Vein endothelial cell (primary cell): ENCODE data around the gene PPOX. TPM values are rescaled to one million over a fixed set of nuclear protein-coding genes. Genes with fewer than 3 reads are reported as not detected.

Experiments
- small RNA-seq: library from RNA; depleted of rRNA; stranded (forward); fragments of <200 nt; gene quantifications from one replicate; pipeline ENCODE3, GENCODE V24; 2012
- total RNA-seq: library from RNA; depleted of rRNA; stranded (reverse); fragments of >200 nt; gene quantifications from 2 replicates; pipeline ENCODE4 v1.2.3, GENCODE V29; 2012

The PPOX gene
- total RNA-seq: 15.6 and 15.7 TPM in 2 replicates

GRCh38 chr1:161165742-161166668 is at the start of gene PPOX:
Gene PPOX (plus strand): TSS chr1:161166426. CDS start chr1:161166848, 422 bp downstream.

GRCh38 chr1:161117759-161118581 is 48.3 kb upstream of the PPOX start, which contains the start of the genes NIT1 and PFDN2:
Gene NIT1 (plus strand): TSS chr1:161118105. CDS start chr1:161118177, 72 bp downstream.
Gene PFDN2 (minus strand): TSS chr1:161118037. CDS start chr1:161118026, 11 bp downstream.

DNA sequence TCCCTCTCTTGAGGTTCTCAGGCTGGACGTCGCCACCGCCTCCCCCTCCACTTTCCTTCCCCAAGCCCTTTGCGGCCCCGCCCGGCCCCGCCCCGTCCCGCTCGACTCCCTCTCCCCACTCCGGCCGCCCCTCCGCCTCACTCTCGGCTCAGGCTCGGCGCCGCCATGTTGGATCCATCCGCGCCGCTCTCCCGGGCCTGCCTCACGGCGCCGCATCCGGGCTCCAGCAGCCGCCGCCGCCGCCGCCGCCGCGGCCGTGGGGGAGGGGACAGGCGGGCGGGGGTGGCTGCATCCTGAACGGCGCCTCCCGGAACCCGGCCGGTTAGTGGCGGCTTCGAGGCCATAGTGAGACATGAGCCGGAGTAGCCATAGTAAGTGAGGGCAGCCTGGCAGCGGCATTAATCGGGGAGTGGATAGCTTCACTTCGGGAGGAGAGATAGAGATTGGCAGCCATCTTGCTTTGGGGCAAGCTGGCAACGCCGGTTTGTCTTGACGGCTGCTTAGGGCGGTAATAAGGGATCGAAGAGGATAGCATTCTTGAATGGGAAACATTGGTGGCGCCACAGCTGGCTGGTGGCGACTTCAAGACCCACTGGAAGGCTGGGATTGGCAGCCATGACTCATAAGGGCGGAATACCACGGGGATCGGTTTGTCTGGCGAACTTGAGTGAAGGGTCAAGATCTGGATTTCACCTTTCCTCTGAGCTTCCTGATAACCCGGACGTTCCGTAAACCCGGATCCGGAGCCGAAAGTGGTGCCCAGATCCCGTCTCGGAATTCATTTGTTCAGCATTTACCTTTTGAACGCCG is 33.6 kb upstream of the PPOX start, which contains the start of gene DEDD:
TSS of gene DEDD (minus strand) at position 258 of the 810 bp plus-strand sequence. CDS start 8,205 bp downstream, outside the sequence.

GRCh38 chr1:161153682-161154337 is 12.4 kb upstream of the PPOX start, which contains the start of gene UFC1:
Gene UFC1 (plus strand): TSS chr1:161153978. CDS start chr1:161153998, 20 bp downstream.

DNA sequence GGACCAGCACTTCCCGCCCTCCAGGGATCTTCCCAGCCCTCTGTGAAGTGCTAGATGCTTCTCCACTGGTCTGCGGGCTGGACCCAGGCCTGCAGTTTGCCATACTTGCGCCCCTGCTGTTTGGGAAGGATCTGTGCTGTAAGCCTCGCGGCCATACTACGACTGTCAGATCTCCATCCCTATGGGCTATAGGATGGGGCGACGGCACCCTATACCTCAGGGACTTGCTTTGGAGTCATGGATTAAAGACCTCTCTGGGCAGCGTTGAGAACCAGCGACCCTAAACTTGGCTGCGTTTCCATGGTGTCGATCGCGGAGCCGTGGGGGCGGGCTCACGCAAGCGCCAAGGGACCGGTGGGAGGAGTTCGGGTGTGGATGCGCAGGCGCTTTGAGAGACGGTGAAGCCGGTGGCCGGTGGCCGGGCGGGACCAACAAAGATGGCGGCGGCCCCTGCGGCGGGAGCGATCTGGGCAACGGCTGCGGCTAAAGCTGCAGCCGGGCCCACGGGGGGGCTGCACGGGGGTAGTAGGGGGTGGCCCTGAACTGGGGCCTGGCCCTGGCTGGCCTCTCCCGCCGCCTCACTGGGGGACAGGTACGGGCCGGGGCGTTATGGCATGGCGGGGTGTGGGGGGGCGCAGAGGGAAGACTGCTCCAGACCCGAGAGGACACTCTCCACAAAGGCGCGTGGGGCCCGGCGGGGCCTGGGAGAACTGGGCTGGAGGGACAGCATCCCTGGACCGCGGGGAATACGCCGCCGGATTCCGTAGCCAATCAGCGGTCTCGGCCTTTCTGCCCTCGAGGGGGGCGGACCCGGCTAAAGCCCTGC is 6.9 kb upstream of the PPOX start, which contains the start of gene USP21:
TSS of gene USP21 (plus strand) at position 414 of the 826 bp plus-strand sequence. CDS start 1,141 bp downstream, outside the sequence.

DNA sequence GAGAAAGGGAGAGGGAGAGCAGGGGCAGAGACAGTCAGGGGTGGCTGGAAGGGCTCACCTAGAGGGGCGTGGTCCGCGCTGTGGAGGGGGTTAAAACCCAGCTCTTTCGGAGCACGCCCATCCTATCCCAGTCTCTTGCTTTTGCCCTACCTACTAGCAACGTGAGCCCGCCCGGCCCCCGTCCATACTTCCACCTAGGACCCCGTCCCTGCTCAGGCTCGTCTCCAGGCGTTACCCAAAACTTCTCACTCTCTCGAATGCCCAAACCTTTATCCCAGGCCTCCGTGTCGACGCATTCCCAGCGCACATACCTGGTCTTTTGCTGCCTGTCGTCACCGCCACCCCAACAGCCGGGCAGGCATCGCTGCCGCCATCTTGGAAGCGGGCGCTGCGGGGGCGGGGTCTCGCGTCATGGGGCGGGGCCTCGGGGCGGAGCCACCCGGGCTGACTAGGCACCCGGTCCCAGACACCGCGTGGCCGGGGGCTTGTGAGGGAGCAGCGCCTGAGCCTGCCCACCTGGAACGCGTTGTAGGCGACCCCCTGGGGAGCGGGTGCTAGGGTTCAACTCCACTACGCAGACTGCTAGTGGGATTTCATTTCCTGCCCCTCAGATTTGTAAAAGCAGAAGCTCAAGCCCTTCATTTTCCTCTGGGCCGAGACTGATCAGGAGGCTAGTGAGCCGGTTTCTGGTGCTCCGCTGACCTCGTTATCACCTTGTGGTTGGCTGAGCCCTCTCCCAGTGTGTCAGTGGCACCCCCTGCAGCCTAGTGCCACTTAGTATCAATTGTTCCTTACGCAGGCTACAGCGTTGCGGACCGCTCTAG is 11.1 kb downstream of the PPOX start, which contains the start of gene B4GALT3:
TSS of gene B4GALT3 (minus strand) at position 396 of the 824 bp plus-strand sequence. CDS start 1,447 bp downstream, outside the sequence.

GRCh38 chr1:161198897-161199431 is 32.7 kb downstream of the PPOX start, which contains the start of gene ADAMTS4:
Gene ADAMTS4 (minus strand): TSS chr1:161199054. CDS start chr1:161198627, 427 bp downstream.

GRCh38 chr1:161201836-161202712 is 35.8 kb downstream of the PPOX start, which contains the start of gene NDUFS2:
Gene NDUFS2 (plus strand): TSS chr1:161202367. CDS start chr1:161202386, 19 bp downstream.

DNA sequence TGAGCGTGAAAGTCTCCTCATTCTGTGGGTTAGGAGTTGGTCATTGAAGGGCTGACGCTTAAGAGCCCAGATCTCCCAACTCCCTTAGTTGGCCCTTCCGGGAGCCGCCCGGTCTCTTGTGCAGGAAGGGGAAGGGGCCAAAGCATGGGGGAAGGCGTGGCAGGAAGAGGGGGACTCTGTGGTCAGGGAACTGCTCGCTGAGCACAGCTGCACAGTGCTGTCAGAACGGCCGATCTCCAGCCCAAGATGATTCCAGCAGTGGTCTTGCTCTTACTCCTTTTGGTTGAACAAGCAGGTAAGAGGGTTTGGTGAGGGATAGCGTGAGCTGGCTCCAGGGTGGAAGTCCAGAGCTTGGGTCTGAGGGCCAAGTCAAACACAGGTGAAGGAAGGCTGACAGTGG is 48.9 kb downstream of the PPOX start, which contains the start of gene FCER1G:
TSS of gene FCER1G (plus strand) at position 220 of the 400 bp plus-strand sequence. CDS start at position 247, 27 bp downstream.

Small RNA genes lying within 50 kb of the gene (small RNA-seq; reads per million reads assigned to genes)
- not detected for gene RF01225

Other genes starting within 250 kb of the PPOX start
- not detected in 2 replicates for gene ITLN2, start 211.6 kb upstream of the PPOX start, total RNA-seq
- 144 and 239 TPM in 2 replicates for gene F11R, start 145.3 kb upstream of the PPOX start, total RNA-seq
- 2.4 and 3.6 TPM in 2 replicates for gene TSTD1, start 127.5 kb upstream of the PPOX start, total RNA-seq
- gene USF1, start 120.4 kb upstream of the PPOX start, total RNA-seq: 72.8 and 82.5 TPM in 2 replicates
- not detected in 2 replicates for gene ARHGAP30, start 96.5 kb upstream of the PPOX start, total RNA-seq
- gene NECTIN4, start 76.9 kb upstream of the PPOX start, total RNA-seq: under 0.01 and 0.65 TPM in 2 replicates
- gene KLHDC9, start 68.1 kb upstream of the PPOX start, total RNA-seq: 0.86 and 1.3 TPM in 2 replicates
- 34.3 and 40.9 TPM in 2 replicates for gene PFDN2, start 48.4 kb upstream of the PPOX start, total RNA-seq
- 11.8 and 13.9 TPM in 2 replicates for gene NIT1, start 48.3 kb upstream of the PPOX start, total RNA-seq
- 43.8 and 45.7 TPM in 2 replicates for gene DEDD, start 33.8 kb upstream of the PPOX start, total RNA-seq
- 105 and 120 TPM in 2 replicates for gene UFC1, start 12.4 kb upstream of the PPOX start, total RNA-seq
- gene USP21, start 6.9 kb upstream of the PPOX start, total RNA-seq: 5.9 and 6.2 TPM in 2 replicates
- 37.6 and 39.5 TPM in 2 replicates for gene B4GALT3, start 11.1 kb downstream of the PPOX start, total RNA-seq
- gene ADAMTS4, start 32.6 kb downstream of the PPOX start, total RNA-seq: 14.0 and 44.2 TPM in 2 replicates
- gene NDUFS2, start 35.9 kb downstream of the PPOX start, total RNA-seq: 98.6 and 115 TPM in 2 replicates
- not detected in 2 replicates for gene FCER1G, start 48.9 kb downstream of the PPOX start, total RNA-seq
- gene APOA2, start 57.2 kb downstream of the PPOX start, total RNA-seq: not detected in 2 replicates
- gene TOMM40L, start 59.6 kb downstream of the PPOX start, total RNA-seq: 16.0 and 18.2 TPM in 2 replicates
- gene NR1I3, start 71.8 kb downstream of the PPOX start, total RNA-seq: not detected in 2 replicates
- not detected in 2 replicates for gene PCP4L1, start 92.3 kb downstream of the PPOX start, total RNA-seq
- 0.33 and 0.86 TPM in 2 replicates for gene MPZ, start 143.5 kb downstream of the PPOX start, total RNA-seq
- 26.1 and 65.9 TPM in 2 replicates for gene SDHC, start 148.0 kb downstream of the PPOX start, total RNA-seq
- gene CFAP126, start 201.4 kb downstream of the PPOX start, total RNA-seq: not detected in 2 replicates